Measurements from ENCODE around the gene SOX1.

DNA sequence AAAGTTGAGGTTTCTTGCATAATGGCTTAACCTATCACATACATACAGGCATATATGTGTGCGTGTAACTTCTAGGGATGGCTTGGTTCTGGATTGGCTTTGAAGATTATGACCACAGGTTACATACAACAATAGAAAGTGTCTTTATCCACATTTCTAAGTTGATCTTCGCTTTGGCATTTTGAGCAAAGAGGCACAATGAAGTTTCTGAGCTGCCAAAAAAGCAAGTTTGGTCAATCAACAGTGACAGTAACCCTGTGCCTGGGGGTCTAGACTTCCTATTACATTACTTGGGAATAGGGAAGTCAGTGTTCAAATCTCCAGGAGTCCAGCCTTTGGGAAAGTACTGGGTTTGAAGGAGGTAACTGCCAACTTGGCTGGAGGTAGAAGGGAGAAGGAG lies 3.1 kb upstream of the SOX1 start:
- TF ChIP-seq, protein P1, sequence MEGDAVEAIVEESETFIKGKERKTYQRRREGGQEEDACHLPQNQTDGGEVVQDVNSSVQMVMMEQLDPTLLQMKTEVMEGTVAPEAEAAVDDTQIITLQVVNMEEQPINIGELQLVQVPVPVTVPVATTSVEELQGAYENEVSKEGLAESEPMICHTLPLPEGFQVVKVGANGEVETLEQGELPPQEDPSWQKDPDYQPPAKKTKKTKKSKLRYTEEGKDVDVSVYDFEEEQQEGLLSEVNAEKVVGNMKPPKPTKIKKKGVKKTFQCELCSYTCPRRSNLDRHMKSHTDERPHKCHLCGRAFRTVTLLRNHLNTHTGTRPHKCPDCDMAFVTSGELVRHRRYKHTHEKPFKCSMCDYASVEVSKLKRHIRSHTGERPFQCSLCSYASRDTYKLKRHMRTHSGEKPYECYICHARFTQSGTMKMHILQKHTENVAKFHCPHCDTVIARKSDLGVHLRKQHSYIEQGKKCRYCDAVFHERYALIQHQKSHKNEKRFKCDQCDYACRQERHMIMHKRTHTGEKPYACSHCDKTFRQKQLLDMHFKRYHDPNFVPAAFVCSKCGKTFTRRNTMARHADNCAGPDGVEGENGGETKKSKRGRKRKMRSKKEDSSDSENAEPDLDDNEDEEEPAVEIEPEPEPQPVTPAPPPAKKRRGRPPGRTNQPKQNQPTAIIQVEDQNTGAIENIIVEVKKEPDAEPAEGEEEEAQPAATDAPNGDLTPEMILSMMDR (IDR thresholded peaks at IDR 0.05; ENCODE audit: low read length), result no peak
- no peak for TF ChIP-seq EZH2 (optimal IDR thresholded peaks at IDR 0.05; ENCODE audit: low read depth, low read length)
- TF ChIP-seq EZH2phosphoT487 (IDR thresholded peaks at IDR 0.05; ENCODE audit: low read length), result no peak
